ENCODE results near the gene MND1.

MND1 gene

DNA sequence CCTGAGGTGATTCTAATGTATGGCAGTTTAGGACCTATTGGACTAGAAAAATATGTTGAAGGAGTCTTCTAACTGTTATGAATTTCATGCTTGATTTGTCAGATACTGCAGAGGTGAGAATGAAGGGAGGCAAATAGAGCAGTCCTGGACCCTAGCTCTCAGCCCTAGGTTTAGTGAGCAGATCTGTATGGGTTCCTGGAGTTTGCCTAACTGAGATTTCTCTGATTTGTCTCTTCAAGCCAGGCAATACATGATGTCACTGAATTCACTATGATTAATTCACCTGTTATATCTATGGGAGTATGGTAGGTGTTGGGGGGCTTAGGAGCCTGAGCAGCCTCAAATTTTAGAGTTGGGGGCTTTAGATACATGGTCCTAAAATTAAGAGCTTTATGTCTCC, 2.6 kb downstream of the MND1 start:
- DNase-seq, result no peak

DNA sequence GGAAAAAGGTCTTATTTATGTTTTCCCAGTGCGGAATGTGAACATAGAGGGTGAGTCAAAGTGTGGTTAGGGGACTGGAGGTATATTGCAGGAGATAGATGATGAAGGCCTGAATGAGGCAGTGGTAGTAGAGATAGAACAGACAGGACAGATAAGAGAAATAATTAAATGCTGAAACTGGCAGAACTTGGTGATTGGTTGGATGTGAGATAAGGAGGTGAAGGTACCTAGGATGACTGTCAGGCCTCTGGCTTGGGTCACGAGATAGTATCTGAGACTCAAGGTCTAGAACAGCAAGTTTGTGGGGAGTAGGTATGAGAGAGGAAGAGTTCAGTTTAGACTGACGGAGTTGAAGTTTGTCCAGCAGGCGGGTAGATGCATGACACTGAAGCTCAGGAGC, 3.5 kb downstream of the MND1 start:
- DNase-seq, result no peak

DNA sequence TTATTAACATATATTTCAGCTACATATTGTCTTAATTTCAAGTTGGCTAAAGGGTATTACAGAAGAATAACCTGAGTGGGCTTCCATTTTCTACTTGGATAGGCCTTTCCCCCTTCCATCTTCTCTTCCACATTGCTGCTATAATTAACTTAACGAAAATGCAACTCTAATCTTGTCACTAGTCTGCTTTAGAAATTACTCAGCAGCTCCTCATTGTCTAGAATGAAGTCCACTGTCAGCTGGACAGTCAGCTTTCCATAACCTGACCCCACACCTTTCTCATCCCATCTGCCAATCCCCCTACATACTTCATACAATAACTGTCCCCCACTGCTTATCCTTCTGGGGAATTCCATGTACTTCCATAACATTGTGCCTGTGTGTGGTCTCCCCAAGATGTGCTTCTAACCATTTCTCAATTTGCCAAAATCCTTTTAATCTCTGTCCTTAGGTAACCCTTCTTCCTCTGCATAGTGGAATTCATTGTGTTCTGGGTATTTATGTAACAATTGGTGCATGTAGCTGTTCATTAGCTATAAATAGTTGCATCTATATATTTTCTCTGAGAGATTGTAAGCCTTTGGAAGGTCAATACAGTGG, 4.8 kb downstream of the MND1 start:
- DNase-seq, result no peak

DNA sequence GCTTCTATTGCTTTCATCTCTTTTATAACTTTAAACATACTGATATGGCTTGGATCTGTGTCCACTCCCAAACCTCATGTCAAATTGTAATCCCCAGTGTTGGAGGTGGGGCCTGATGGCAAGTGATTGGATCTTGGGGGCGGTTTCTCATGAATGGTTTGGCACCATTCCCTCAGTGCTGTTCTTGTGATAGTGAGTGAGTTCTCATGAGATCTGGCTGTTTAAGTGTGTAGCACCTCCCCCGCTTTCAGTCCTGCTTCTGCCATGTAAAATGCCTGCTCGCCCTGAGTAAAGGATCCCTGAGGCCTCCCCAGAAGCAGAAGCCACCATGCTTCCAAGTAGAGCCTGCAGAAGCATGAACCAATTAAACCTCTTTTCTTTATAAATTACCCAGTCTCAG, 17.7 kb downstream of the MND1 start:
- no peak for DNase-seq

DNA sequence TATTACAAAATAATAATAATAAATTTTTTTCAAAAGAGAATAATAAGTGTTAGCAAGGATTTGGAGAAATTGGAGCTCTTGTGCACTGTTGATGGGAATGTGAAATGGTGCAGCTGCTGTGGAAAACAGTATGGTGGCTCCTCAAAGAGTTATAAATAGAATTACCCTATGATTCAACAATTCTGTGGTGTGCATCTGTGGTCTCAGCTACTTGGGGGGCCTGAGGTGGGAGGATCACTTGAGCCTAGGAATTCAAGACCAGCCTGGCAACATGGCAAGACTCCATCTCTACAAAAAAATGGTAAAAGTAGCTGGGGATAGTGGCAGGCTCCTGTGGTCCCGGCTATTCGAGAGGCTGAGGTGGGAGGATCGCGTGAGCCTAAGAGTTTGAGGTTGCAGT, 19.6 kb downstream of the MND1 start:
- DNase-seq, result no peak

DNA sequence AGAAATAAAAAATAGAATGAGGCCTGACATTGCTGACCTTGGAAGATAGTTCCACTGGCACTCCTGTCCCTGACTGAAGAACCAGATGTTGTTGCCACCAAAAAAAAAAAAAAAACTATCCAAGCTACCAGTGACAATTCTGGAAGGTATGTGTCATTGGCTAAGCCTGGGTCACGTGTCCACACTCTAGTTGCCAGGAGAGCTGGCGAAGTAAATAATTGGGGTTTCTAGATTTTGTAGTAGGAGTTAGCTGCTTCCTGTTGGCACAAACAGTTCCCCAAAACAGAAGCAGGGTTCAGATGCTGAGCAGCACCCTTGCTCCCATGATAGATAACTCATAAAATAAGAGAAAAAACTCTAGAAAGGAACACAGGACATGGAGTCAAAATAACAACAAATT, 20.5 kb downstream of the MND1 start:
- DNase-seq, result no peak

DNA sequence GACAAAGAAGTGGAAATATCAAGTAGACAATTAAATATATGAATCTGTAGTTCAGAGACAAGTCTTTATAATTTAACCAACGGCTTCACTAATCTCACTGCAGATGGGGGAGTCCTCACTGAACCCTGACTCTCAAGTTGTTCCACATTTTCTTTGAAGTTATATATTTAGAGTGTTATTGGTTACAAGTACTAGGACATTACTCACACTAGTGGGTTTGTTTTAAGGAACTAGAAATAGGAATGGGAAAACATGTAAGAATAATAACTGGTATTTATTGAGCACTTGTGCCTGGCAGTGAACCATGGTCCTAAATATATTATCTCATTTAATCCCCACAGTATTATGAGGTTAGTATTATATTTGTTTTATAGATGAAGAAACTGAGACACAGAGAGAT, 22.0 kb downstream of the MND1 start:
- no peak for DNase-seq

DNA sequence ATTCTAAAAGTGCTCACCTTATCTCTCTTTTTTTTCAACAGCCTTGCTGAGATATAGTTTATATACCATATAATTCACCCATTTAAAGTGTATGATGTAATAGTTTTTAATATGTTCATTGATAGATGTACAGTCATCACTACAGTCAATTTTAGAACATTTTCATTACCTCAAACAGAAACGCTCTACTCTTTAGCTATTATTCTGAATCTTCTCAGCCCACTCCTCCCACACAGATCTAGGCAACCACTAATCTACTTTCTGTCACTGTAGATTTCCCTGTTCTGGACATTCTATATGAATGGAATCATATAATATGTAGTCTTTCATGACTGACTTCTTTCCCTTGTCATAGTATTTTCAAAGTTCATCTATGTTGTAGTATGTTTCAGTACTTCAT, 22.6 kb downstream of the MND1 start:
- DNase-seq, result no peak

DNA sequence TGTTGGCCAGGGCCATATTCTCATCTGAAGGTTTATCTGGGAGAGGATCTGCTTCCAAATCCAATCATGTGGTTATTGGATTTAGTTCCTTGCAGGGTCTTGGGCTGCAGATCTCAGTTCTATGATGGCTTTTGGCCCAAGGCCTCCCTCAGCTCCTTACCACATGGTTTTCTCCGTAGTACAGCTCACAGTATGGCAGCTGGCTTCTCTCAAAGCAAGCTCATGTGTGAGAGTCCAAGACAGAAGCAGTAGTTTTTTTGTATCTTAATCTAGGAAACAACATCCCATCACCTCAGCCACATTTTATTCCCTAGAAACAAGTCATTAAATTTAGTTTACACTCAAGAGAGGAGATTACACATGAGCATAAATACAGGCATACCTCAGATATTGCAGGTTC, 24.5 kb downstream of the MND1 start:
- DNase-seq, result no peak

DNA sequence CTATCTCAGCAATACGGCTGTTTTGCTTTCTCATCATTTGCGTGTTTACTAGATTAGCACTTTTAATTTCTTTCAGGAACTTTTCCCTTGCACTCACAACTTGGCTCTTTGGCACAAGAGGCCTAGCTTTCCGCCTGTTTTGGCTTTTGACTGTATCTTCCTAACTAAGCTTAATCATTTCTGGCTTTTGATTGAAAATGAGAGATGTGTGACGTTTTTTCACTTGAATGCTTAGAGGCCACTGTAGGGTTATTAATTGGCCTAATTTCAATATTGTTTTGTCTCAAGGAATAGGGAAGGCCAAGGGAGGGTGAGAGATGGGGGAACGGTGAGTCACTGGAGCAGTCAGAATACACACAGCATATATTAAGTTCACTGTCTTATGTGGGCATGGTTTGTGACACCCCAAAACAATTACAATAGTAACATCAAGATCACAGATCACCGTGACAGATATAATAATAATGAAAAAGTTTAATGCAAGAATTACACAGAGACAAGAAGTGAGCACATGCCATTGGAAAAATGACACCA, 27.3 kb downstream of the MND1 start:
- no peak for DNase-seq

DNA sequence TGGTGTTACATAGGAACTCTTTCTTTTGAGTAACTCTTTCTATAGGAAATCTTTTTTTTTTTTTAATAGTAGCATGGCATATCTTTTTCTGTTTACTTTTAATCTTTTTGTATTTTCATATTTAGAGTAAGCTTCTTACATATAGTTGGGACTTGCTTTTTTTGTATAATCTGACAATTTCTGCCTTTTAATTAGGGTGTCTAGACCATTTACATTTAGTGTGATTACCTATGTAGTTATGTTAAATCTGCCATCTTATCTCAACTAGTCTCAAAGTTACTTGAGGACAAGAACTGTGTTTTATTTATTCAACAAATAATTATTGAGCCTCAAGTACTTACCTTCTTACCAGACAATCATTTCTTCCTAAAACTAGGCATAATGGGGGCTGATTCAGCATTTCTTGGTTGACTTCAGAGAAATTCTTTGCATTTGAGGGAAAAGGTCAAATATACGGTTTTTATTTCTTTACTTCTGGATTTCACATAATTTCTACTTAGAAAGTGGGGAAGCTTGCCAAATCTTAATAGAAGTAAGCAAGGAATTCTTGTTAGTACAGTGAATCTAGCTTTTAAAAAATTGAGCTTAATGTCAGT, 28.6 kb downstream of the MND1 start:
- DNase-seq, result no peak

DNA sequence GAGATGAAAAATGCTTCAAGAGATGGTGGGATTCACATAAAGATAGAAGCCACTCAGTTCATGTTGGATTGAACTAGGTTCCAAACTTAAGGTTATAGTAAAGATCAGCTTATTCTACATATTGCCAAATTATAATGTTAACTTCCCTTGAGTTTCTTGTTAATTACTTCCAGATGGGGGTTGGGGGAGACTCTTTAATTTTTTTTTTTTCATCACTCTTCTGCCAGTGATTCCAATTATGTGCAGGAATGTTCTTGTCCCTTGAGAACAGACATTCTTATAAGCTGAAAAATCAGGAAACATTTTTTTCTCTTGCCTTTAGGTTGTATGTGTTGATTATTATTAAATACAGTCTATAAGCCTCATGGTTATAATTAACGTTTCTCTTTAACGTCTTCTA, 30.0 kb downstream of the MND1 start:
- DNase-seq, result no peak

DNA sequence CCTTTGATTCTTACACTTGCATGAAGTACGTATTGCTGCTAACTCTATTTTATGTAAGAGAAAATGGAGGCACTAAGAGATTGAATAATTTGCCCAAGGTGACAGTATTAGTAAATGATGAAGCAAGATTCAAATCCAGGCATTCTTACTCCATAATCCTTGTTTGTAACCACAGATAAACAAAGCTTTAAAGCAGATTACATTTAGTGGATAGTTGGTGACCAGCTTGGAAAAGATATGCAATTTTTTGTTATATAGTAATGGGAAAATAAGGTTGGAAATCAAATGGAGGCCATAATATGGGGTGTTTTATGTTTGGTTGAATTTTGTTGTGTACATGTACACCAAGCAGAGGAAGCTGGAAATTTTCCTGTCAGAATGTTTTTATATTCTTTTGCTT, 30.8 kb downstream of the MND1 start:
- no peak for DNase-seq

DNA sequence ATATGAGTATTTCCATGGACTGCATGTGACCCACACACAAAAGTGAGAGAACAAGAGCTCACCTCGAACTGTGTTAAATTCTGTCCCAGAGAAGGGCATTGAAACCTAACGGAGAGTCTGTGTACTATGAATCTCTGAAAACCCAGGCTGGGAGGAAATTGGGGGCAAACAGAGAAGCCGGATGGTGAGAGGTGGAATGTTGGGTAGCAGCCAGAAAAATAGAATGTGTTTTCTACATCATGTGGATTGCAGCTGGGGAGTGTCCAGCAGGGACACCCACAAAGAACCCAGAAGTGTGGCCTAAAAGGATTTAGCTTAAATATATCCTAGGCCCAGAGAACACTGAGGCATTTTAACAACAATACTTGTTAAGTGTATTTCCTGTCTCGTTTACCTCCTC, 38.6 kb downstream of the MND1 start:
- no peak for DNase-seq

DNA sequence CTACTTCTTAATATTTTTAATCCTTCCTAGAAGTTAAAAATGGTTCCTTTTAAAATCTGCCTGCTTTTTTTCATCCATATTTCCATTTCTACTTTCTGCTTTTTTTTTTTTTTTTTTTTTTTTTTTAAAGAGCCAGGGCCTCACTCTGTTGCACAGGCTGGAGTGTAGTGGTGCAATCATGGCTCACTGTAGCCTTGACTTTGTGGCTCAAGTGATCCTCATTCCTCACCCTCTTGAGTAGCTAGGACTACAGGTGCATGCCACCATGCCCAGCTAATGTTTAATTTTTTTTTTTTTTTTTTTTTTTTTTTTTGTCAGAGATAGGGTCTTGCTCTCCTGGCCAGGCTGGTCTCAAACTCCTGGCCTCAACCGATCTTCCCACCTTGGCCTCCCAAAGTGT, 39.7 kb downstream of the MND1 start:
- no peak for DNase-seq

DNA sequence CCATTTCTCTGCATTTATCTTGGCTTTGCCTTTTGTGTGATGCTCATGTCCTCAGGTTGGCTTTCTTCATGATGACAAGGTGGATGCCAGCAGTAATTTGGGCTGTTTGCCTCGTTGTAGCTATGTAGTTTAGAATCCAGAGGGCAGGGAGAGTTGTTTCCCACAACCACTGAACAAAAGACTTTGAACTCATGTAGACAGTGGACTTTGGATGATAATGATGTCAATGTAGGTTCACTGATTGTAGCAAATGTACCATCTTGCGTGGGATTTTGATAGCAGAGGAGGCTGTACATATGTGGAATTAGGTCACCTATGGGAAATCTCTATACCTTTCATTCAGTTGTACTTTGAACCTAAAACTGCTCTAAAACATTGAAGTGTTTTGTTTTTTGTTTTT, 41.3 kb downstream of the MND1 start:
- DNase-seq, result no peak

DNA sequence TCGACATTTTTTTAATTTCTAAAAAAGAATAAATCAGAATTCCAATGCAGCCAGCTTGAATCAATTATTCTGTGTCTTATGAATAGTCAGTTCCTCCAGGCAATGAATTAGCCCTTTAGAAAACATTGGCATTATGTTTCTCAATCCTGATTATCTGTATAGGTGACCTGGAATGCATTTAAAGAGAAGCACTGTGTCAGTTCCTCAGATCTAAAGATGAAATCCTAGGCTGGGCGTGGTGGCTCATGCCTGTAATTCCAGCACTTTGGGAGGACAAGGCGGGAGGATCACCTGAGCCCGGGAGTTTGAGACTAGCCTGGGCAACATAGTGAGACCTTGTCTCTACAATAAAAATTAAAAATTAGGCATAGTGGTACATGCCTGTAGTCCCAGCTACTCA, 43.5 kb downstream of the MND1 start:
- no peak for DNase-seq

DNA sequence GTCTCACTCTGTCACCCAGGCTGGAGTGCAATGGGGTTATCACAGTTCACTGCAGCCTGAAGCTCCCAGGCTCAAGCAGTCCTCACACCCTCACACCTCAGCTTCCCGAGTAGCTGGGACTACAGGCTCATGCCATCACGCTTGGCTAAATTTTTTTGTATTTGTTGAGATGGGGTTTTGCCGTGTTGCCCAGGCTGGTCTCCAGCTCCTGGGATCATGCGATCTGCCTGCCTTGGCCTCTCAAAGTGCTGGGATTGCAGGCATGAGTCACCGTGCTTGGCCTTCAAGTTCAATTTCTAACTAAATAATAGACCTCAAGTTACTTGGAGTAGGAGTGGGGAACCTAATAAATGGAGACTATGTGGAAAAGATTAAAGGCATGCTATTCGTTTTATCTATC, 48.9 kb downstream of the MND1 start:
- no peak for DNase-seq

DNA sequence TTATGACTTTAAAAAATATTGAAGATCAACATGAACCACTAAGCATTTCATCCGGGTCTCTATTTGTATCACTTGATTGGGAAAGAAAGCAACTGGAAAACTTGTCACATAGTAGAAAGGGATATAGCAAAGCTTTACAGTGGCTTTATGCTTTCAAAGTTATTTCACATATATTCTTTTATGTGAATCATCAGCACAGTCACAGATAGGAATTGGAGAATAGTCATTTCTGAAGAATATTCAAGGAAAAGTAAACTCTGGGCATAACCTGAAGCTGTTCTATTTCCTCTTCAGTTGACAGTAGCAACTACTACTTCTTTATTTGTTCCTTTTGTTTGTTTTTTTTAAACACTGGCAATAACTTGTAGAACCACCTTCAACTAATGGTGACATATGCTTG, 50.5 kb downstream of the MND1 start:
- no peak for DNase-seq

DNA sequence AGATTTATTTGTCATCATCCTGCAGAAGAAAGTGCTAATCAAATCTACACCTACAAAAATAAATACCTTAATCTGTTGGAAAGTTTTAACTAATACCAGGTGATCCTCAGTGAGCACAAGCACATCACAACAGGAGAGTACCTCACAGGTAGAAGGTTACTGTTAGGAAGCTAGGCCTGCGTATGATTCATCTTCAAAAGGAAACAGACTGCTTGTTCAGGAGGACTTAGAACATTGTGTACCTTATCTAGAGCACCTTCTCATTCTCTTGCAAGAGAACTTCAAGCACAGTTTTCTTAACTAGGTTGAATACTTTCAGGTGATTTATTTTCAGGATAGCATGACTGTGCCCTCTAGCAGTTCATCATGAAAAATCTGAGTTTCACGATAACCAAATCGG, 54.2 kb downstream of the MND1 start:
- DNase-seq, result no peak

DNA sequence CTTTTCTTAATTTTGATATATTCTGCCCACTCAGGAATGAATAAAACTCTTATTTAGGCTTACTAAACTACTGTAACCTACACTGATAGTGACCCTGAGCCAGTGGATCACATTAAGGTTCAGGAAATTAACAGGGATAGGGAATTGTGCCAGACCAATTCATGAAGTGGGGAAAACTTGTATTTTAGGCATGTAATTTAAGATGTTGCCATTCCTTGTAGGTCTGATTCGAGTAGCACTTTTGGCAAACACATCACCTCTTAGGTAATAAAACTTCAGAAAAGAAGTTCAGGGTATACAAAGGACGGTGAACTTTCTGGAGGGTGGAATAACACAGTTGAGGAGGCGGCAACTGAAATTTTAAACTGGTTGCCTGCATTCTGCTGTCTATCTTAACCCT, 54.9 kb downstream of the MND1 start:
- no peak for DNase-seq

DNA sequence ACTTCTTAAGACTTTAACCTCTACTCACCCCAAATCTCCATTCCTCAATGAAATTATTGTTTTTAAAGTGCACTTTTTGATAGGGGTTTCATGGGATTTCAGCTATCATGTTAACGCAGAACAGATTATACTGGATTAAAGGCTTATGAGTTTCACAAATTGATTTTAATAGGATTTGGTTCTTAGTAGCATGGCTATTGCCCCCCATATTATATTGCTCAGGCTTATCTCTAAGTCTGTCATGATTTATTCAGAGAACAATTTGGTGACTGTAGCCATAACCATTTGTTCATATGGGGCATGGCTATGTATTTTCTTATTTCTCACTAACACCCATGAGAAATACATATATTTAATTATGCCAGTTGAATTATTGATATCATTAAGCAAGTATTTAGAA, 57.0 kb downstream of the MND1 start:
- no peak for DNase-seq

DNA sequence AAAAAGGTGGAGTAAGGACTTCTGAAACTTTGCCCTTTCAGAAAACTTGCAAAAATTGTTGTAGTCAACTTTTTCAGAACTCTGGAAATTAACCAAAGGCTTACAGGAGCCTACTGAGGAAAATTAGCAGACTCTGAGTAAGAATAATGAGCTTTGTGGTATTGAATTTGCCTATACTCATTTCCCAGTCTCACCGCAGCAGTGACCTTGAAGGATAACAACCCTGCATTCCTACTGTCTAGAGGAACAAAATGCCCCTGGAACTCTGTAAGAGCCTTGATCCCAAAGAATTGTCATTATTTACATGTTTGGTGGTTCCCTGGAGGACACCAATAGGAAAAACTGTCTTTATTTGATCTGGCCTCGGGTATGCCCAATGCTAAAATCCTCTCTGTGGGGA, 57.9 kb downstream of the MND1 start:
- DNase-seq, result no peak

DNA sequence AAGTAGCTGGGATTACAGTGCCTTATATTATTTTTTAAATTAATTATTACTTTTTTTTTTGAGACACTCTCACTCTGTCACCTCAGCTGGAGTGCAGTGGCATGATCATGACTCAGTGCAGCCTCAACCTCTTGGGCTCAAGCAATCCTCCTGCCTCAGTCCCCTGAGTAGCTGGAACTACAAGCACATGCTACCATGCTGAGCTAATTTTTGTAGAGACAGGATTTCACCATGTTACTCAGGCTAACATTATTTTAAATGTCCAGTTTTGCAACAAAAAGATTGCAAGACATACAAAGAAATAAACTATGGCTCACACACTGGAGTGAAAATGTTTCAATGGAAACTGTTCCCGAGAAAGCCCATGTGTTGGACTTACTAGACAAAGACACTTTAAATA, 59.2 kb downstream of the MND1 start:
- DNase-seq, result no peak

DNA sequence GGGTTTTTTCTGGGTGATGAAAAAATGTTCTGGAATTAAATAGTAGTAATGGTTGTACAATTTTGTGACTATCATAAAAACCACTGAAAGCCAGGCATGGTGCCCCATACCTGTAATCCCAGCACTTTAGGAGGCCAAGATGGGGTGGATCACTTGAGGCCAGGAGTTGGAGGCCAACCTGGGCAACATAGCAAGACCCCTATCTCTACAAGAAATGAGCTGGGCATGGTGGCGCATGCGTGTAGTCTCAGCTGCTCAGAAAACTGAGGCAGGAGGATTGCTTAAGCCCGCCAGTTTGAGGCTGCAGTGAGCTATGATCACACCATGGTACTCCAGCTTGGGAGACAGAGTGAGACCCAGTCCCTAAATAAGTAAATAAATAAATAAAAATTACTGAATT, 63.4 kb downstream of the MND1 start:
- DNase-seq, result no peak

Data from SHP77 (cell line).